ENCODE measurements around the gene PRKN.

Gene PRKN

GRCh38 chr6:162471842-162472241 is 255.7 kb downstream of the PRKN start:
- Histone ChIP-seq H3K4me3 (ENCODE audit: low read length) (no peak overlapping the region), H3K9ac (ENCODE audit: low read length) (no peak overlapping the region), H3K4me1 (ENCODE audit: low read length) (no peaks in the 10 kb centered on the region), H3K9me3 (ENCODE audit: insufficient read depth, low read length) (no peaks in the 10 kb centered on the region), H4K20me1 (ENCODE audit: insufficient read depth, low read length) (no peaks in the 10 kb centered on the region), H3K79me2 (ENCODE audit: low read length) (no peaks in the 10 kb centered on the region), H2AFZ (ENCODE audit: low read depth, low read length) (no peak overlapping the region), H3K4me2 (ENCODE audit: low read length) (no peak overlapping the region), H3K27me3 (ENCODE audit: low read depth, low read length) (no peaks in the 10 kb centered on the region), H3K36me3 (replicated peaks; ENCODE audit: low read depth, low read length) (no peaks in the 10 kb centered on the region), H3K27ac (ENCODE audit: low read length) (no peak overlapping the region)
- TF ChIP-seq CTCF (IDR thresholded peaks at IDR 0.05; ENCODE audit: low read depth, low read length) (no peak), EZH2phosphoT487 (IDR thresholded peaks at IDR 0.05; ENCODE audit: low read depth) (no peak)

- no peak for TF ChIP-seq CTCF (IDR thresholded peaks at IDR 0.05; ENCODE audit: low read depth, low read length)
- no peak for TF ChIP-seq EZH2phosphoT487 (IDR thresholded peaks at IDR 0.05; ENCODE audit: low read depth)
- Histone ChIP-seq H4K20me1 (ENCODE audit: insufficient read depth, low read length) (no peaks in the 10 kb centered on the region), H3K27ac (ENCODE audit: low read length) (no peak overlapping the region), H3K27me3 (ENCODE audit: low read depth, low read length) (no peaks in the 10 kb centered on the region), H3K4me2 (ENCODE audit: low read length) (no peak overlapping the region), H3K79me2 (ENCODE audit: low read length) (no peaks in the 10 kb centered on the region), H2AFZ (ENCODE audit: low read depth, low read length) (no peak overlapping the region), H3K4me3 (ENCODE audit: low read length) (no peak overlapping the region), H3K9ac (ENCODE audit: low read length) (no peak overlapping the region), H3K9me3 (ENCODE audit: insufficient read depth, low read length) (no peaks in the 10 kb centered on the region), H3K4me1 (ENCODE audit: low read length) (no peaks in the 10 kb centered on the region), H3K36me3 (replicated peaks; ENCODE audit: low read depth, low read length) (no peaks in the 10 kb centered on the region)
Observed at GRCh38 chr6:162468326-162468725, 259.2 kb downstream of the PRKN start.

GRCh38 chr6:162467679-162468078 is 259.9 kb downstream of the PRKN start:
- Histone ChIP-seq H2AFZ (ENCODE audit: low read depth, low read length) (no peak overlapping the region), H3K4me3 (ENCODE audit: low read length) (no peak overlapping the region), H4K20me1 (ENCODE audit: insufficient read depth, low read length) (no peaks in the 10 kb centered on the region), H3K36me3 (replicated peaks; ENCODE audit: low read depth, low read length) (no peaks in the 10 kb centered on the region), H3K27me3 (ENCODE audit: low read depth, low read length) (no peaks in the 10 kb centered on the region), H3K27ac (ENCODE audit: low read length) (no peak overlapping the region), H3K4me2 (ENCODE audit: low read length) (no peak overlapping the region), H3K9me3 (ENCODE audit: insufficient read depth, low read length) (no peaks in the 10 kb centered on the region), H3K79me2 (ENCODE audit: low read length) (no peaks in the 10 kb centered on the region), H3K4me1 (ENCODE audit: low read length) (no peaks in the 10 kb centered on the region), H3K9ac (ENCODE audit: low read length) (no peak overlapping the region)
- TF ChIP-seq CTCF (IDR thresholded peaks at IDR 0.05; ENCODE audit: low read depth, low read length) (no peak), EZH2phosphoT487 (IDR thresholded peaks at IDR 0.05; ENCODE audit: low read depth) (no peak)

GRCh38 chr6:162463576-162463975 is 264.0 kb downstream of the PRKN start:
- TF ChIP-seq EZH2phosphoT487 (IDR thresholded peaks at IDR 0.05; ENCODE audit: low read depth) (no peak), CTCF (IDR thresholded peaks at IDR 0.05; ENCODE audit: low read depth, low read length) (no peak)

More at GRCh38 chr6:162463576-162463975, 264.0 kb downstream of the PRKN start:
- Histone ChIP-seq H3K9ac (ENCODE audit: low read length) (no peak overlapping the region), H3K79me2 (ENCODE audit: low read length) (no peaks in the 10 kb centered on the region), H3K4me1 (ENCODE audit: low read length) (no peaks in the 10 kb centered on the region), H3K4me2 (ENCODE audit: low read length) (no peak overlapping the region), H3K9me3 (ENCODE audit: insufficient read depth, low read length) (no peaks in the 10 kb centered on the region), H2AFZ (ENCODE audit: low read depth, low read length) (no peak overlapping the region), H4K20me1 (ENCODE audit: insufficient read depth, low read length) (no peaks in the 10 kb centered on the region), H3K27ac (ENCODE audit: low read length) (no peak overlapping the region), H3K36me3 (replicated peaks; ENCODE audit: low read depth, low read length) (no peaks in the 10 kb centered on the region), H3K4me3 (ENCODE audit: low read length) (no peak overlapping the region), H3K27me3 (ENCODE audit: low read depth, low read length) (no peaks in the 10 kb centered on the region)

Data from OCI-LY3 (cell line).